Cardiac septum (tissue), 1 donor: ENCODE measurements around the gene HTR2A. TPM values are rescaled to one million over a fixed set of nuclear protein-coding genes. Genes with fewer than 3 reads are reported as not detected.

ENCODE experiments used
- DNase-seq: peaks from one replicate; pipeline ENCODE4 v3.0.0-alpha.2; 2020; ENCODE audit warnings: low spot score
- intact Hi-C: fragments of 100-400 bp; cut with DNase I; formaldehyde crosslinking; loops from one replicate; pipeline ENCODE4 v1.14.0; 2022
- total RNA-seq: library from RNA; stranded (reverse); fragmentation: NEBNext Ultra II Directional; extraction: Animal tissue kit (Norgen Biotek cat#: 25700); gene quantifications from one replicate; pipeline ENCODE4 v1.2.1, GENCODE V29; 2021
- donor health status: DM: no; HTN: no; CAD: no.

Gene HTR2A
- total RNA-seq, 1 donor from 2014 or later = 0.38 TPM

DNA sequence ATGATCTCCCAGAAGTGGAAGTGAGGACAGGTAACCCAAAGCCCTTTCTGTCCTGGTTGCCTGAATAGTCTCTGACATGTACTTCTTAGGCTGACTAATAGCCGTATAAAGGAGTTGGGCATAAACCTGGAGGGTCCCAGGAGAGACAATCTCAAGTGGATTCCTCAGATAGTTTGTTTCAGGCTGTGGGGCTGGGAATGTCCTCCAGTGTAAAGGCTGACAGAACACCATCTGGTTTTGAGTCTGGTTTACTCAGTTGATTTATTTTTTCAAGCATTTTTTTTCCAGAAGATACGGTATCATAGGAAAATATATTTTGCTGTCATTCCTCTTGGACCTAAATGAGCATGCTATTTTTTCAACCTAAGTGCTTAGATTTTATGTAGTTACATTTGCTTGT, 15.2 kb downstream of the HTR2A start:
- intact Hi-C loops = no loop called here
- no peak for DNase-seq

DNA sequence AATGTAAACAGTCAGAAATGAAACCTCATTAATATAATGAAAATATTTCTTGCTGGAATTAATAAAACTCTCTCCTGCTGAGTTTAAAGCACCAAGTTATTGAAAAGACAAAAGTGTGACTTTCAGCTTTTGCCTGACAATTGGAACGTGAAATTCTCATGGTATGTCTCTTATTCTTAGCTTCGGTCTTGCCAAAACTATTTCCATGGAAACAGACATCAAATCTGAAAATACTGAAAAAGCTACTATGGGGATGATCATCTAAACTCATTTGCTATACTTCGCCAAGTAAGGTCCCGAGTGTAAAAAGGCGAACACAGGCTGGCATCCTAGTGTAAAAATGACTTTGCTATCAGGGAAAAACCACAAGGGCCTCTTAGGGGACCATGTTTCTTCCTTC, 22.8 kb downstream of the HTR2A start:
- intact Hi-C loops = no loop called here
- DNase-seq = no peak

DNA sequence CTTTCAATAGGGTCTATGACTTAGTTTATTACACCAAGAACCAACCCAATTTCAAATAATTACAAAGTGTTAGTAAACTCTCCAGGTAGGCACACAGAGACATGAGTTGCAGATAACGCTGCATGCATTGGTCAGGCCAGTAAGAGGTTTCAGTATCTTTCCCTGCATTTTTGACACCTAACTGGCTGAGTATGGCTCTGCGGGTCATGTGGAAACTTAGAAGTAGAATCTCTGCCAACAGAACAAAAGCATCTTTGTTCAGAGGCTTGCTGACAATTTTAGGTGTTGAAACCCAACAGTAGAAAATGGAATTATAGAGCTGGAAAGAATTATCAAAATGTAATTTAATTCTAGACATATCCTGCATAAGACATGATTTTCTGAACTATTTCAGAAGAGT, 25.3 kb downstream of the HTR2A start:
- DNase-seq = no peak
- intact Hi-C loops = no loop called here

DNA sequence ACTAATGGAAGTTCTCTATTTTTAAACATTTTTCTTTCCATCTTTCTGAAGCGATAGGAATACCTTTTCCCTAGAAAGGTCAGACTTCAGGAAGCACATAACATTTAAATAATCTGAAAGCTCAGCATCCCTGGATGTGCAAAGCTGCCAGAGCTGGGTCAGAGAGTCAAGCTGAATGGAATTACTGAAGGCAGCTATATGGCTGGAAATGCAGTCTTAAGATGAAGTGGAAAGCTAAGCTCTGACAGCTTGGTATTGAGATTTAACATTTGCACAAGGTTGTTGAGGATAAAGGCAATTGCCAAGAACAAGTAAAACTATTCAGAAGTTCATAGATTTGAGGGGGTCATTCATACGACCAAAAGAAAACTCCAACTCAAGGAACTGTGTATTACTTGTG, 28.8 kb downstream of the HTR2A start:
- no peak for DNase-seq
- intact Hi-C loops = no loop called here

- DNase-seq = no peak
- intact Hi-C loops = no loop called here
These were observed 30.7 kb downstream of the HTR2A start for GRCh38 chr13:46866150-46866549.

GRCh38 chr13:46864941-46865340, 31.9 kb downstream of the HTR2A start:
- intact Hi-C loops = no loop called here
- no peak for DNase-seq

- intact Hi-C loops = no loop called here
- DNase-seq = no peak
These were observed 34.9 kb downstream of the HTR2A start for GRCh38 chr13:46861959-46862358.

- no peak for DNase-seq
- intact Hi-C loops = no loop called here
These were observed 36.1 kb downstream of the HTR2A start for GRCh38 chr13:46860722-46861121.

- DNase-seq = no peak
- intact Hi-C loops = no loop called here
These were observed 38.1 kb downstream of the HTR2A start for GRCh38 chr13:46858776-46859175.

DNA sequence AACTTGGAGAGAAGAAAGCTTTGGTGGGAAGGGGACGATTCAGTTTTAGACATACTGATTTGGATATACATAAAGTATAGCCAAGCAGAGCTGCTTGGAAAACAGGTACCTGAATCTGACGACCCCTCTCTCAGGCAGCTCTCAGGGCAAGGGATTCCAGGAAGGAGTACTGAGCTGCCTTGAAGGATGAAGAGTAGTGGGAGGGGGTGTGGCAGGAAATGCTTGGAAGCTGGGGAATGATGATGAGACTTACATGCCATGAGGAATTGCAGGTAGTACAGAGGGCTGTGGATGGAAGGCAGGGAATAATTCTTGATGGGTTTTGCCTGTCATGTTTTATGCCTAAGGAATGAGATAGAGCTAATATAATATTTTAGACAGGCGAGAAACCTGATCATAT, 38.7 kb downstream of the HTR2A start:
- intact Hi-C loops = no loop called here
- no peak for DNase-seq

- intact Hi-C loops = no loop called here
- DNase-seq = no peak
These were observed 41.2 kb downstream of the HTR2A start for GRCh38 chr13:46855664-46856063.

GRCh38 chr13:46855166-46855565, 41.7 kb downstream of the HTR2A start:
- no peak for DNase-seq
- intact Hi-C loops = no loop called here

DNA sequence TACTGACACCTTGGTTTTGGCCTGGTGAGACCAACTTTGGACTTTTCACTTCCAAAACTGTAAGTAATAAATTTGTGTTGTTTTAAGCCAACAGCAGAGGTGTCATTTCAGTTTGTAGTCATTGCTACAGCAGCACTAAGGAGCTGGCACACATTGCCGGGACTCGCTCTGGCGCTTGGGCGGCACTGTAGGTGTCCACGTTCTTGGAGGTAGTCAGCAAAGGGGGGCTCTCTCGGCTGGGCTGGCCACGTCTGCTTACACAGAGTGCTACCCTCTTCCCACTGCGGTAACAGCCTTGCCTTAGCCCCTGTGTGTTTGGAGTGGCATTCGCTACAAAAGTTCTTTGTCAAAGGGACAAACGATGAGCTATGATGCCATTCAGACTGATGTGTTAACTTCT, 44.7 kb downstream of the HTR2A start:
- intact Hi-C loops = no loop called here
- DNase-seq = no peak

- intact Hi-C loops = no loop called here
- DNase-seq = no peak
These were observed 46.6 kb downstream of the HTR2A start for GRCh38 chr13:46850214-46850613.

- intact Hi-C loops = no loop called here
These were observed 50.1 kb downstream of the HTR2A start for GRCh38 chr13:46846726-46847125.

DNA sequence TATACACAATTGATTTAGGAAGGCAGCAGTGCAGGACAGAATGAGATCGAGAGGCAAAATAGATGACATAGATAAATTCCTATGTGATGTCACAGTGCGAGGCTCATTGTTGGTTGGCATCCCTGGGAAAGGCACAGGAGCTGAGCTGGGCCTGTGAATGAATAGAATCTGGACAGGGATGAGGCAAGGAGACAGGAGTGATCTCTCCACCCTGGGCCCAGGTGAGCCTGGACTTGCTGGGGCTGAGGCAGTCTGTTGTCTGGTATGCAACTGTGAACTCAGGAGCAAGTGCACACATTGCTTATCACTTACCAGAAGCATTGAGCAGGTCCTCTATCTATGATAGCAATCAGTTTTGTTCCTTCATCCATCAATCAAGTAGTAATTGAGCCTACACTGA, 51.7 kb downstream of the HTR2A start:
- DNase-seq = no peak
- intact Hi-C loops = no loop called here

More at GRCh38 chr13:46846726-46847125, 50.1 kb downstream of the HTR2A start:
- no peak for DNase-seq

GRCh38 chr13:46844431-46844830, 52.4 kb downstream of the HTR2A start:
- intact Hi-C loops = no loop called here
- DNase-seq = no peak

GRCh38 chr13:46839399-46839798, 57.5 kb downstream of the HTR2A start:
- no peak for DNase-seq
- intact Hi-C loops = no loop called here

GRCh38 chr13:46834657-46835056, 62.2 kb downstream of the HTR2A start:
- intact Hi-C loops = no loop called here
- no peak for DNase-seq

DNA sequence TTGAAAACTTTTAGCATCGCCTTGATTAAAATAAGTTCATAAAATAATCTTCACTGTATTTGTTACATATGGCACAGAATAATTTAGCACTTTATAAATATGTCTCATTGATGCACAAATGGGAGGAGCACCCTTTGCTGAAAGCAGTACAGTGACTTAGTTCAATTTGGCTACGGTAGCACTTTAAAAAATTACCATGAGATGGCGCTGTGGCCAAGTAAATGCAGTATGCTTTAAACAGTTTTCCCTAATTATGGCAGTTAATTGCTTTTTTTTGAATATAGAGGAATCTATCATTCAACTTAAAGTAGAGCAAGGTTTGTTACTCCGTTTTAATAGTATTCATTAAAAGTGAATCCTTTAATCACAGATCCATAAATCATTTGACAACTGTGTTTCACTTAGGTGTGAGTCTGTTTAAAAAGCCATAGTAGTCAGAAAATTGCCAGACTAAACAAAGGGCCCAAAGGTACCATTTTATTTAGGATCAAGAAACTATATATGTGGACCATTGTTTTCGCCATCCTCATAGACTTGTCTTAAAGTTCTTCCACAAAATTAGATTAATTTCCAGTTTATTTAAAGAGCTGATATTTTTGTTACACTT, 65.2 kb downstream of the HTR2A start:
- intact Hi-C loops = no loop called here
- no peak for DNase-seq

- intact Hi-C loops = no loop called here
- DNase-seq = no peak
These were observed 66.3 kb downstream of the HTR2A start for GRCh38 chr13:46830405-46831005.

- DNase-seq = no peak
- intact Hi-C loops = no loop called here
These were observed 74.3 kb downstream of the HTR2A start for GRCh38 chr13:46822551-46822950.
